IMR-90 (cell line): Measurements from ENCODE around the gene SLC6A6. TPM values are rescaled to one million over a fixed set of nuclear protein-coding genes. Genes with fewer than 3 reads are reported as not detected.
A peak's percentile ranks its signal among the peaks of the same experiment; 100 is the strongest.

Experiments
- ATAC-seq: fragments of 200-7000 bp; cut with Tn5 transposase; 2 replicates; pipeline ENCODE4 v1.9.1; 2020; ENCODE audit warnings: low read depth, mild to moderate bottlenecking, moderate library complexity
- BruUV-seq: library from RNA; stranded (reverse); fragments of 400-500 nt; replicated peaks from 2 replicates; lab custom pipeline; 2021; lab: Mats Ljungman, UMichigan
- CTCF ChIA-PET: fragments of 300-600 bp; formaldehyde crosslinking; extraction: SDS; loops from one replicate; lab custom pipeline; 2021; ENCODE audit warnings: antibody characterized with exemption; lab: Yijun Ruan, JAX
- POLR2A ChIA-PET: fragments of 300-600 bp; sonication (Branson Sonifier 250); formaldehyde crosslinking; loops from one replicate; lab custom pipeline; 2022; ENCODE audit warnings: antibody characterized with exemption; ENCODE audit not compliant: unreplicated experiment; lab: Charles Lee
- DNase-seq: peaks from one replicate; pipeline ENCODE4 v3.0.0; 2013
- H2AFZ ChIP-seq: replicated peaks from 2 replicates; pipeline ENCODE3; 2013; ENCODE audit warnings: low read length, mild to moderate bottlenecking; ENCODE audit not compliant: poor library complexity
- H2AK5ac ChIP-seq: 2 replicates; pipeline ENCODE4 v1.6.1; 2013; ENCODE audit warnings: low read depth, low read length, inconsistent platforms
- H2AK9ac ChIP-seq: replicated peaks from 2 replicates; pipeline ENCODE3; 2013; ENCODE audit warnings: mild to moderate bottlenecking, low read depth, low read length, moderate library complexity; ENCODE audit not compliant: poor library complexity
- H2BK120ac ChIP-seq: 2 replicates; pipeline ENCODE4 v1.6.1; 2013; ENCODE audit warnings: low read depth, low read length, inconsistent platforms
- H2BK15ac ChIP-seq: 3 replicates; pipeline ENCODE4 v1.6.1; 2013; ENCODE audit warnings: low read depth, low read length, inconsistent platforms
- H2BK20ac ChIP-seq: 2 replicates; pipeline ENCODE4 v1.6.1; 2013; ENCODE audit warnings: low read depth, mild to moderate bottlenecking, inconsistent platforms, low read length, moderate library complexity
- H2BK5ac ChIP-seq: 2 replicates; pipeline ENCODE4 v1.6.1; 2013; ENCODE audit warnings: mild to moderate bottlenecking, low read depth, low read length, inconsistent platforms; ENCODE audit not compliant: poor library complexity, severe bottlenecking
- H3K14ac ChIP-seq: replicated peaks from 2 replicates; pipeline ENCODE4 v1.6.1; 2013; ENCODE audit warnings: low read depth, low read length, inconsistent platforms
- H3K18ac ChIP-seq: 2 replicates; pipeline ENCODE4 v1.6.1; 2013; ENCODE audit warnings: low read depth, low read length, control low read depth
- H3K23ac ChIP-seq: 2 replicates; pipeline ENCODE4 v1.6.1; 2013; ENCODE audit warnings: low read depth, low read length, inconsistent platforms
- H3K27ac ChIP-seq: 2 replicates; pipeline ENCODE4 v1.5.1; 2013; ENCODE audit warnings: mild to moderate bottlenecking, control low read depth, low read length; ENCODE audit not compliant: insufficient read depth
- H3K27me3 ChIP-seq: 2 replicates; pipeline ENCODE4 v1.6.1; 2013; ENCODE audit warnings: low read length; ENCODE audit not compliant: control insufficient read depth, insufficient read depth
- H3K36me3 ChIP-seq: 2 replicates; pipeline ENCODE4 v1.6.1; 2013; ENCODE audit warnings: low read length, mixed read lengths; ENCODE audit not compliant: control insufficient read depth, insufficient read depth
- H3K4ac ChIP-seq: 2 replicates; pipeline ENCODE4 v1.6.1; 2013; ENCODE audit warnings: low read depth, low read length, inconsistent platforms
- H3K4me1 ChIP-seq: 2 replicates; pipeline ENCODE4 v1.6.1; 2013; ENCODE audit warnings: low read length, mixed read lengths; ENCODE audit not compliant: control insufficient read depth, insufficient read depth
- H3K4me2 ChIP-seq: 2 replicates; pipeline ENCODE4 v1.6.1; 2013; ENCODE audit warnings: low read depth, mild to moderate bottlenecking, control low read depth, low read length, moderate library complexity
- H3K4me3 ChIP-seq: 2 replicates; pipeline ENCODE4 v1.5.1; 2013; ENCODE audit warnings: low read depth, mild to moderate bottlenecking, control low read depth, low read length, moderate library complexity; ENCODE audit not compliant: insufficient read depth
- H3K56ac ChIP-seq: 2 replicates; pipeline ENCODE4 v1.6.1; 2013; ENCODE audit warnings: low read length, inconsistent platforms; ENCODE audit not compliant: insufficient read depth; ENCODE audit errors: extremely low read depth
- H3K79me1 ChIP-seq, 2 experiments: 2 replicates each; pipeline ENCODE4 v1.6.1; 2013; ENCODE audit warnings: low read length in 2 of 2, inconsistent platforms in 1 of 2, low read depth in 1 of 2
- H3K9ac ChIP-seq: 2 replicates; pipeline ENCODE4 v1.6.1; 2013; ENCODE audit warnings: low read depth, low read length, control low read depth
- H3K9me1 ChIP-seq: 2 replicates; pipeline ENCODE4 v1.6.1; 2013; ENCODE audit warnings: low read length, inconsistent platforms; ENCODE audit not compliant: insufficient read depth
- H3K9me3 ChIP-seq: 2 replicates; pipeline ENCODE4 v1.6.1; 2013; ENCODE audit warnings: low read length; ENCODE audit not compliant: control insufficient read depth, insufficient read depth
- H4K20me1 ChIP-seq: 2 replicates; pipeline ENCODE4 v1.6.1; 2013; ENCODE audit warnings: low read length, inconsistent platforms; ENCODE audit not compliant: insufficient read depth
- H4K5ac ChIP-seq: 2 replicates; pipeline ENCODE4 v1.6.1; 2013; ENCODE audit warnings: mild to moderate bottlenecking, low read depth, low read length, control low read depth
- H4K8ac ChIP-seq, 2 experiments: 2 replicates each; pipeline ENCODE4 v1.6.1; 2013; ENCODE audit warnings: low read depth in 2 of 2, low read length in 2 of 2, control low read depth in 1 of 2, inconsistent platforms in 1 of 2
- H4K91ac ChIP-seq: 2 replicates; pipeline ENCODE4 v1.6.1; 2013; ENCODE audit warnings: low read depth, low read length, inconsistent platforms; ENCODE audit not compliant: insufficient read depth
- BHLHE40 ChIP-seq: fragments of 150-350 bp; IDR thresholded peaks from 2 replicates; pipeline ENCODE4 v1.6.1; 2016; ENCODE audit warnings: mild to moderate bottlenecking, low read depth, low read length
- CEBPB ChIP-seq: IDR thresholded peaks from 2 replicates; pipeline ENCODE4 v1.6.1; 2012; ENCODE audit warnings: low read depth, low read length, improper control_type of control experiment
- ELK1 ChIP-seq: fragments of 150-350 bp; IDR thresholded peaks from 2 replicates; pipeline ENCODE4 v1.6.1; 2016; ENCODE audit warnings: low read depth, mild to moderate bottlenecking, low read length, moderate library complexity, borderline replicate concordance
- FOS ChIP-seq: fragments of 150-350 bp; IDR thresholded peaks from 2 replicates; pipeline ENCODE4 v1.6.1; 2016; ENCODE audit warnings: low read depth, low read length
- MAZ ChIP-seq: IDR thresholded peaks from 2 replicates; pipeline ENCODE4 v1.6.1; 2012; ENCODE audit warnings: low read depth, mild to moderate bottlenecking, low read length, improper control_type of control experiment, moderate library complexity, borderline replicate concordance
- MXI1 ChIP-seq: IDR thresholded peaks from 2 replicates; pipeline ENCODE4 v1.6.1; 2012; ENCODE audit warnings: low read depth, mild to moderate bottlenecking, low read length, moderate library complexity, borderline replicate concordance
- RAD21 ChIP-seq: IDR thresholded peaks from 2 replicates; pipeline ENCODE4 v1.6.1; 2012; ENCODE audit warnings: low read length, improper control_type of control experiment
- RFX5 ChIP-seq: IDR thresholded peaks from 2 replicates; pipeline ENCODE4 v1.8.0; 2012; ENCODE audit warnings: low read depth, mild to moderate bottlenecking, low read length, moderate library complexity
- SMC3 ChIP-seq: fragments of 150-350 bp; IDR thresholded peaks from 2 replicates; pipeline ENCODE4 v1.6.1; 2016; ENCODE audit warnings: low read depth, mild to moderate bottlenecking, antibody characterized with exemption, low read length, moderate library complexity
- WGBS, 2 experiments: methylation state at CpG; one replicate each; pipeline versions ENCODE4 v1.1.5 to v1.1.7; 2013; ENCODE audit warnings: missing lambda C conversion rate in 2 of 2; ENCODE audit not compliant: insufficient read length in 1 of 2; ENCODE audit errors: extremely low coverage in 2 of 2; 5-methylcytosine and 5-hydroxymethylcytosine counted together
- dilution Hi-C: fragments of 300-500 bp; cut with HindIII; formaldehyde crosslinking; loops from one replicate; pipeline ENCODE4 v1.14.3; 2018; ENCODE audit warnings: low sequenced_read_pairs; ENCODE audit not compliant: unreplicated experiment
- in situ Hi-C: fragments of 300-500 bp; cut with MboI; formaldehyde crosslinking; loops from 3 replicates; pipeline ENCODE4 v1.14.3; 2019; ENCODE audit warnings: low sequenced_read_pairs, inconsistent platforms, mixed read lengths
- intact Hi-C: fragments of 100-400 bp; cut with micrococcal nuclease; formaldehyde crosslinking; loops from 2 replicates; pipeline ENCODE4 v1.10.0; 2022
- polyA plus RNA-seq, 3 experiments: library from polyadenylated mRNA; depleted of rRNA; stranded (reverse); fragments of >200 nt; gene quantifications; 2 replicates each; pipeline ENCODE4 v1.2.3, GENCODE V29; 2012; ENCODE audit warnings: low replicate concordance in 1 of 3
- total RNA-seq: library from RNA; depleted of rRNA; stranded (reverse); fragments of >200 nt; gene quantifications from 2 replicates; pipeline ENCODE4 v1.2.3, GENCODE V29; 2012

SLC6A6 gene
- total and polyA plus RNA-seq, 2 of the 4 experiments (the other 2 are of a cell fraction) = 29.9 to 39.4 TPM

DNA sequence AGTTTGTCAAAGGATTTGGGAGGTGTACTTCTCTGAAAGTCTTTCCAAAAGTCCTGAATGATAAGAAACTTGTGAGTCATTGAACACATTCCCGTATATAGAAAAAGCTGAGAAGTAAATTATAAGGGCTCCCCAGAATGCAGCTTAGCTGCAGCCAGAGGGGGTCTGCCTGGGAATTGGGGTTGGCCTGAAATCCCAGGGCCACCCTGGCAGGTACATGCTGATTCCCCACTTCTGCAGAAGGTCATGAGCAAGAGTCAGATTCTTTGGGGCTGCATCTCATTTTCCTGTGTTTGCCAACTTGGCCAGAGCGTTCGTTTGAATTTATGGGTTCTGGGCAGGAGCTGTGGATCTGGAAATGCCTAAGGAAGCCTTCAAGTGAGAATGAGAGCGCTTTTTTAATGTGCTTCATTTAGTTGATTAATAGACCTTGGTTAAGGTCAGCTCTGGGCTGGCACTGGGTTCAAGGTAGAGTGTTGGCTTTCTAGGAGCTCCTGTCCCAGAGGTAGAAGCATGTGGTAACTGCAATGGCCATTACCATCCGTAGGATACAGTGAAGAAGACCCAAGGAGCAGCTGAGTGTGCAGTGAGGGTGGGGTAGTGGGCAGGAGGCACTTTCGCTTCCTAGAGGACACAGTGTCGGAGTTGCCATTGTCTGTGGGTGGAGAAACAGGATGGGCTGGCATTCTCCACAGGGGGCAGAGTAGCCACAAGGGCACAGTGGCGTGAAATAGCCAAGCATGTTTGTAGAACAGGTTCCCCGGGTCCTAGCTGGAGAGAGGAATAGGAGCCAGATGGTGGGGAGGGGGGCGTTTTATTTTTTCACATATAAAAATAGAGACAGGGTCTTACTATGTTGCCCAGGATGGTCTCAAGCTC lies 3.2 kb downstream of the SLC6A6 start:
- in situ Hi-C loops = loop anchor here (5.0 kb wide), 1 partner anchor 57 kb away; no protein-coding TSS in a partner anchor
- Histone ChIP-seq H2BK120ac (no peak overlapping the region), H3K18ac (no peak overlapping the region), H3K4me2 (peak overlapping the region; percentile 86), H4K5ac (no peak overlapping the region), H2BK15ac (0 out of 3 replicates have a peak overlapping the region, but pooled peaks have one; percentile 66), H3K9ac (no peak overlapping the region), H3K56ac (no peak overlapping the region), H3K36me3 (peaks cover 4% of the 10 kb centered on the region), H4K8ac (no peak overlapping the region), H3K14ac (peak overlapping the region; percentile 46; the same call in 1 of the 2 replicates), H3K23ac (peak overlapping the region; percentile 52; the same call in 1 of the 2 replicates), H3K9me3 (no peaks in the 10 kb centered on the region), H3K79me1 (peaks cover 31 to 56% of the 10 kb centered on the region in 2 experiments), H2AK9ac (peak overlapping the region; percentile 51), H2AFZ (no peak overlapping the region), H4K91ac (peak overlapping the region; percentile 45; the same call in 1 of the 2 replicates), H3K9me1 (peaks cover 33% of the 10 kb centered on the region), H3K4me1 (peaks cover 26% of the 10 kb centered on the region), H3K4me3 (no peak overlapping the region), H3K27me3 (no peaks in the 10 kb centered on the region), H2AK5ac (peak overlapping the region; percentile 91), H3K27ac (no peak overlapping the region), H2BK5ac (no peak overlapping the region), H4K20me1 (peaks cover 35% of the 10 kb centered on the region), H2BK20ac (peak overlapping the region; percentile 24), H3K4ac (peak overlapping the region; percentile 43)
- POLR2A ChIA-PET = interaction anchor here (0.7 kb wide), 1 partner anchor 12 kb away, joined by 3 read pairs; no protein-coding TSS in a partner anchor
- dilution Hi-C loops = no loop called here
- no peak for TF ChIP-seq FOS
- TF ChIP-seq RFX5 = no peak
- no peak for TF ChIP-seq MAZ
- no peak for TF ChIP-seq SMC3
- TF ChIP-seq ELK1 = no peak
- no peak for TF ChIP-seq BHLHE40
- TF ChIP-seq CEBPB = no peak
- TF ChIP-seq RAD21 = no peak
- no peak for TF ChIP-seq MXI1
- DNase-seq (no peak), ATAC-seq (no peak)
- BruUV-seq = no TSS peak
- WGBS, 2 experiments = 76% methylated on average over 5 of the region's 10 CpGs; no CpG with 5 or more reads in 1 of the 2 experiments
- CTCF ChIA-PET = interaction anchor here (0.6 to 0.9 kb wide), 3 partner anchors 10 to 94 kb away, joined by 3 read pairs; no protein-coding TSS in a partner anchor
- intact Hi-C loops = no loop called here
